T-helper 1 cell treated with Interleukin-12 subunit alpha and Interleukin-12 subunit beta and Interleukin-4 antibody, amounts not matched to agents 30 μg/mL and 1 μg/mL, for 36 hours (primary cell): Measurements from ENCODE around the gene CGB8.
A peak's percentile ranks its signal among the peaks of the same experiment; 100 is the strongest.
"Not testable (repeated sequence)": the region's sequence is repeated elsewhere in the genome, so short reads cannot be mapped to it uniquely, and the experiment has no call there.

Source experiments
- H3K27ac Mint-ChIP-seq: one replicate; pipeline ENCODE4 v1.8.0; 2021; ENCODE audit warnings: mild to moderate bottlenecking, mixed read lengths
- H3K27me3 Mint-ChIP-seq: one replicate; pipeline ENCODE4 v1.8.0; 2021; ENCODE audit warnings: low read depth, mixed read lengths
- H3K36me3 Mint-ChIP-seq: one replicate; pipeline ENCODE4 v1.8.0; 2021; ENCODE audit warnings: low read depth, mixed read lengths
- H3K4me1 Mint-ChIP-seq: one replicate; pipeline ENCODE4 v1.8.0; 2021; ENCODE audit warnings: low read depth, mixed read lengths
- H3K4me3 Mint-ChIP-seq: one replicate; pipeline ENCODE4 v1.8.0; 2021; ENCODE audit warnings: mild to moderate bottlenecking, moderate library complexity, mixed read lengths
- H3K9me3 Mint-ChIP-seq: one replicate; pipeline ENCODE4 v1.8.0; 2021; ENCODE audit warnings: mixed read lengths

CGB8 gene

GRCh38 chr19:49028686-49029085 is 20.2 kb downstream of the CGB8 start:
- H3K9me3 Mint-ChIP-seq, H3K27ac Mint-ChIP-seq, H3K4me1 Mint-ChIP-seq, H3K27me3 Mint-ChIP-seq, H3K4me3 Mint-ChIP-seq, H3K36me3 Mint-ChIP-seq: not testable (repeated sequence)

- not testable (repeated sequence) for H3K36me3 Mint-ChIP-seq, H3K27me3 Mint-ChIP-seq, H3K4me1 Mint-ChIP-seq, H3K4me3 Mint-ChIP-seq, H3K9me3 Mint-ChIP-seq, H3K27ac Mint-ChIP-seq
These were observed 23.3 kb downstream of the CGB8 start for GRCh38 chr19:49025599-49025998.

GRCh38 chr19:49025088-49025487 is 23.8 kb downstream of the CGB8 start:
- peaks cover 13% of the 10 kb centered on the region for H3K27me3 Mint-ChIP-seq
- not testable (repeated sequence) for H3K27ac Mint-ChIP-seq, H3K36me3 Mint-ChIP-seq, H3K4me3 Mint-ChIP-seq, H3K9me3 Mint-ChIP-seq, H3K4me1 Mint-ChIP-seq

GRCh38 chr19:49024233-49024632 is 24.7 kb downstream of the CGB8 start, which contains the start of gene CGB3:
Gene CGB3 (minus strand): TSS chr19:49024333. CDS start chr19:49023971, 362 bp downstream.
- not testable (repeated sequence) for H3K36me3 Mint-ChIP-seq, H3K4me1 Mint-ChIP-seq, H3K27ac Mint-ChIP-seq, H3K9me3 Mint-ChIP-seq, H3K4me3 Mint-ChIP-seq
- H3K27me3 Mint-ChIP-seq, result peaks cover 20% of the 10 kb centered on the region

GRCh38 chr19:49022116-49022515 is 26.8 kb downstream of the CGB8 start:
- Mint-ChIP-seq H3K4me1 (peaks cover 14% of the 10 kb centered on the region), H3K4me3 (no peak overlapping the region), H3K36me3 (peaks cover 4% of the 10 kb centered on the region), H3K9me3 (no peaks in the 10 kb centered on the region), H3K27ac (no peak overlapping the region), H3K27me3 (peaks cover 30% of the 10 kb centered on the region)

- no peak overlapping the region for H3K27ac Mint-ChIP-seq
- H3K27me3 Mint-ChIP-seq, result peaks cover 30% of the 10 kb centered on the region
- peaks cover 8% of the 10 kb centered on the region for H3K36me3 Mint-ChIP-seq
- no peaks in the 10 kb centered on the region for H3K9me3 Mint-ChIP-seq
- peaks cover 14% of the 10 kb centered on the region for H3K4me1 Mint-ChIP-seq
- no peak overlapping the region for H3K4me3 Mint-ChIP-seq
These were observed 27.7 kb downstream of the CGB8 start for GRCh38 chr19:49020931-49021895.

GRCh38 chr19:49020342-49020741 is 28.6 kb downstream of the CGB8 start:
- Mint-ChIP-seq H3K9me3 (no peaks in the 10 kb centered on the region), H3K27ac (no peak overlapping the region), H3K36me3 (peaks cover 13% of the 10 kb centered on the region), H3K4me3 (no peak overlapping the region), H3K27me3 (peaks cover 30% of the 10 kb centered on the region), H3K4me1 (peaks cover 14% of the 10 kb centered on the region)

DNA sequence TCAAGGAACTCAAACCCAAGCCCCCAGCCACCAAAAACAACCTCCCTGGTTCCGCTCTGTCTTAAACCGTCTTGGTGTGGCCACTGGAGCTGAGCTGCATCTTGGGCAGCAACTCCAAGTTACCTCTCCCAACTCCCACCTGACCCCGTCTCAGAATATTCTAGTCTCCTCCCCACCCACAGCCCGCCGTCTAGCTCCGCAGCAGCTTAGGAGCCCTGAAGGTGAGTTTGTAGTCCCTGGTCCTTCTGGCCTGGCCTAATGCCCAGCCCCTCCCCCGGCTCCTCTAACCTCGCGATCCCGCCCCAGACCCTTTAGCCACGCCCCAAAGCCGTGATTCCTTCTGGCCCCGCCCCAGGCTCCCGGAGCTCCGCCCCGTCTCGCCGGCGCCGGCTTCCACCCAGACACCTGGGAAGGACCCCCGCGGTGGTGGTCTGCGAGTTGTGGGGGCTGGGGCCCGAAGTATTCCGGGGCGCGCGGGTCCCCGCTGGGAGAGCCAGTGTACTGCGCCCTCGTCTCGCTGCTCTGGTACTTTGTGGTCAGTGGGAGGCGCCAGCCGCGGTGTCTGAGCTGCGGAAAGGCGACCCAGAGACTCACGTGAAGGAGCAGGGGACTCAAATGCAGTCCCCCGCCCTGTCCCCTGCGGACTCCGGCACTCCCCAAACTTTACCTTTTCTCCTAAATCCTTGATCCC is 29.5 kb downstream of the CGB8 start:
- Mint-ChIP-seq H3K4me1 (peaks cover 14% of the 10 kb centered on the region), H3K36me3 (peaks cover 13% of the 10 kb centered on the region), H3K9me3 (no peaks in the 10 kb centered on the region), H3K27me3 (peaks cover 30% of the 10 kb centered on the region), H3K27ac (peak overlapping the region; percentile 71), H3K4me3 (peak overlapping the region; percentile 85)

DNA sequence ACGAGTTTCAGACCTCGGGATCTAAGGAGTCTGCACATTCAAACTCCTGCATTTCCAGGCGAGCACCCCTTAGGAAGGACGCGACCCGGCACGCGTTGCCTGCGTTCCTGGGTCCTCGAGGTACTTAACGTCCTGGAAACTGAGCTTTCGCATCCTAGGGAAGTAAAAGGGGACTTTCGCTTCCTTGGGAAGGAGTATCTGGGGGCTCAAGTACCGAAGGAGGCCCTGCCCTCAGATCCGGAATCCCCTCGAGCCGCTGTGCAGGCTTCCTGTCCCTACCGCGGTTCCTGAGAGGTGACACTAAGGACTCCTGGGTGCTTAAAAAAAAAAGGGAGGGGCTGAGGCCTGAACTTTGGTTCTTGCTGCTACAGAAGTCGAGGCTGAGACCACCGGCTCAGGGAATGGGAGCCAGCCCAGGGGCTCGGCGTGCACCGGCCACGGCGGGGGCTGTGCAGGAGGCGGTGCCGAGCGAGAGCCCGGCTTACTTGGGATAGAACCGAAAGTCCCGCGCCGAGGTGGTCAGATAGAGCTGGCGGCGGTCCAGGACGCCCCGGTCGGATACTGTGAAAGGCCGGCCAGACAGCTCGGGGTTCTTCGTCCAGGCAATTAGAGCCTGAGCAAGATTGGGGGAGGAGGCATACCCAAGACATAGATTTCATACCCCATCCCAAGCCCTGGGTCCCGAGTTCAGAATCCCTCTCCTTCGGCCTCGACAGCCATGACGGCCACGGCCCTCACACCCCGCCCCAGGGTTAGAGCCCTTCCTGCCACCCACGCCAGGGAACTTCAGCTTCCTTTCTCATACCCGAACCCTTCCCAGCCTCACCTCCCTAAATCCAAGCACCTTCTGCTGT is 30.3 kb downstream of the CGB8 start:
- H3K4me1 Mint-ChIP-seq, result peaks cover 14% of the 10 kb centered on the region
- H3K9me3 Mint-ChIP-seq, result not testable (repeated sequence)
- peaks cover 18% of the 10 kb centered on the region for H3K36me3 Mint-ChIP-seq
- H3K27me3 Mint-ChIP-seq, result peaks cover 30% of the 10 kb centered on the region
- H3K27ac Mint-ChIP-seq, result peak overlapping the region; percentile 15
- peak overlapping the region; percentile 85 for H3K4me3 Mint-ChIP-seq

- Mint-ChIP-seq H3K27me3 (peaks cover 30% of the 10 kb centered on the region), H3K4me1 (peaks cover 14% of the 10 kb centered on the region), H3K4me3 (peak overlapping the region; percentile 85), H3K9me3 (no peaks in the 10 kb centered on the region), H3K36me3 (peaks cover 18% of the 10 kb centered on the region), H3K27ac (no peak overlapping the region)
These were observed 31.1 kb downstream of the CGB8 start for GRCh38 chr19:49017666-49018351.

DNA sequence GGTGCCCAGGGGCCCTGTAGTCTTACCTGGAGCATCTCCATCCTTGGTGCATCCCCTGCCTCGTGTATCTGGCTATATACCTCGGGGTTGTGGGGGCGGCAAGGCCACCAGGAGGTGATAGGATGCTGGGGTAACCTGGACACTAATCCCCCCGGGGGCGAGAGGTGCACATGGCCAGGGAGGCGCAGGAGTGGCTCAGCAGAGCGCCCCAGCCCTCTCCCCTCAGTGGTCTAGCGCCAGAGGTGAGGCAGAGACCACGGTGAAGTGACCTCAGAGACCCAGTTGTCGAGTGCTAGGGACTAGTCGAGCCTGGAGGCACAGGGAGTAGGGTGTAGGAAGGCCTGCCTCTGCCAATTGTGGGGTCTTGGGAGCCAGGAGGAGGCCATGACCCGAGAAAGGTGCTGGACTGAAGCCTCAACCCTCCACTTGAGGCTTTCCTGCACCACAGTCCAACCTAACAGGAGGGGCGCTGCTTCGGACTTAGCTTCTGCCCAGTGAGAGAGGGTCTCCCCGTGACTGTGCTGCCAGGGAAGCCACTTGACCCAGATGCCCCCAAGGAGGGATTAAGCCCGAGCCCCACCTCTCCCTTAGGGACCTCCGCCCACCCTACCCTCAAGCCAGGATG is 31.8 kb downstream of the CGB8 start, which contains the start of gene LHB:
Gene LHB (minus strand): TSS at position 51 of the 625 bp plus-strand sequence. CDS start 10 bp downstream, at position 41.
- peaks cover 18% of the 10 kb centered on the region for H3K36me3 Mint-ChIP-seq
- H3K4me3 Mint-ChIP-seq, result peak within 1 kb of the TSS; percentile 85
- peaks cover 30% of the 10 kb centered on the region for H3K27me3 Mint-ChIP-seq
- peaks cover 14% of the 10 kb centered on the region for H3K4me1 Mint-ChIP-seq
- no peaks in the 10 kb centered on the region for H3K9me3 Mint-ChIP-seq
- H3K27ac Mint-ChIP-seq, result no peak within 1 kb of the TSS

- H3K36me3 Mint-ChIP-seq, result peaks cover 18% of the 10 kb centered on the region
- no peak overlapping the region for H3K4me3 Mint-ChIP-seq
- H3K27me3 Mint-ChIP-seq, result peaks cover 27% of the 10 kb centered on the region
- no peaks in the 10 kb centered on the region for H3K9me3 Mint-ChIP-seq
- peaks cover 12% of the 10 kb centered on the region for H3K4me1 Mint-ChIP-seq
- H3K27ac Mint-ChIP-seq, result no peak overlapping the region
These were observed 32.7 kb downstream of the CGB8 start for GRCh38 chr19:49016067-49016839.

DNA sequence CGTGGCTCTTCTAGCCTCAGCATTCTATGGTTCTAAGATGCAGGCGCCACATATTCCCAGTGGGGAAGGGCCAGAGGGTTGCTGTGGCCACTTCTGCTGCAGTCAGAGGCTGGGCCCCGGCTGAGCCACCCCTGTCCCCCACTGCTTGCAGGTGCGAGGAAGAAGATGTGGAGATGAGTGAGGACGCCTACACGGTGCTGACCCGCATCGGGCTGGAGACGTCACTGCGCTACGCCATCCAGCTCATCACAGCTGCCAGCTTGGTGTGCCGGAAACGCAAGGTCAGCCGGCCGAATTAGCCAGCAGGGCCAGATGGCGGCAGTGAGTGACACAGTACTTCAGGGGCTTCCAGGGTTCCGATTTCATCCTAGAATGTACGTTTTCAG is 34.0 kb downstream of the CGB8 start:
- no peaks in the 10 kb centered on the region for H3K9me3 Mint-ChIP-seq
- H3K4me1 Mint-ChIP-seq, result peaks cover 8% of the 10 kb centered on the region
- H3K4me3 Mint-ChIP-seq, result no peak overlapping the region
- peaks cover 14% of the 10 kb centered on the region for H3K27me3 Mint-ChIP-seq
- no peak overlapping the region for H3K27ac Mint-ChIP-seq
- H3K36me3 Mint-ChIP-seq, result peaks cover 20% of the 10 kb centered on the region
